OCI-LY3 (cell line): Measurements from ENCODE around the gene ACSF2.

Experiments used
- H2AFZ ChIP-seq: fragments of 200-600, 300-600 bp; shearing (Covaris generic); 2 replicates; pipeline ENCODE4 v1.6.0; 2014; ENCODE audit warnings: antibody characterized with exemption, low read depth, low read length
- H3K27ac ChIP-seq: fragments of 200-600, 300-600 bp; sonication (generic); 2 replicates; pipeline ENCODE4 v1.5.1; 2014; ENCODE audit warnings: mild to moderate bottlenecking, low read length, moderate library complexity, mixed read lengths
- H3K27me3 ChIP-seq: fragments of 200-600, 300-600 bp; sonication (generic); 2 replicates; pipeline ENCODE4 v1.6.1; 2014; ENCODE audit warnings: low read depth, low read length, mixed read lengths
- H3K36me3 ChIP-seq: fragments of 200-600, 300-600 bp; sonication (generic); replicated peaks from 2 replicates; pipeline ENCODE3; 2014; ENCODE audit warnings: low read depth, low read length, mixed read lengths
- H3K4me1 ChIP-seq: fragments of 300-600, 200-600 bp; sonication (generic); 2 replicates; pipeline ENCODE4 v1.6.1; 2014; ENCODE audit warnings: low read length, mixed read lengths
- H3K4me2 ChIP-seq: fragments of 200-600, 300-600 bp; sonication (generic); 2 replicates; pipeline ENCODE4 v1.6.1; 2014; ENCODE audit warnings: low read length, mixed read lengths
- H3K4me3 ChIP-seq: fragments of 300-600, 200-600 bp; sonication (generic); 2 replicates; pipeline ENCODE4 v1.5.1; 2014; ENCODE audit warnings: antibody characterized with exemption, mild to moderate bottlenecking, low read length, moderate library complexity
- H3K79me2 ChIP-seq: fragments of 300-600, 200-600 bp; shearing (Covaris generic); 2 replicates; pipeline ENCODE4 v1.6.1; 2014; ENCODE audit warnings: mild to moderate bottlenecking, low read length, mixed read lengths
- H3K9ac ChIP-seq: fragments of 300-600, 200-600 bp; shearing (Covaris generic); 2 replicates; pipeline ENCODE4 v1.6.0; 2014; ENCODE audit warnings: mild to moderate bottlenecking, low read length, moderate library complexity
- H3K9me3 ChIP-seq: fragments of 200-600, 300-600 bp; shearing (Covaris generic); 2 replicates; pipeline ENCODE4 v1.6.1; 2014; ENCODE audit warnings: low read length, mixed read lengths; ENCODE audit not compliant: insufficient read depth
- H4K20me1 ChIP-seq: fragments of 200-600, 300-600 bp; sonication (generic); 2 replicates; pipeline ENCODE4 v1.6.1; 2016; ENCODE audit warnings: low read length, mixed read lengths; ENCODE audit not compliant: insufficient read depth
- EZH2phosphoT487 ChIP-seq: fragments of 200-600 bp; shearing (Covaris generic); IDR thresholded peaks from 2 replicates; pipeline ENCODE4 v1.6.1; 2018; ENCODE audit warnings: antibody characterized with exemption, mixed run types, low read depth
- TF ChIP-seq, protein P1 (sequence below): fragments of 200-600, 300-600 bp; sonication (generic); IDR thresholded peaks from 2 replicates; pipeline ENCODE4 v1.5.1; 2014; ENCODE audit warnings: antibody characterized with exemption, low read length, low read depth

ACSF2 gene

DNA sequence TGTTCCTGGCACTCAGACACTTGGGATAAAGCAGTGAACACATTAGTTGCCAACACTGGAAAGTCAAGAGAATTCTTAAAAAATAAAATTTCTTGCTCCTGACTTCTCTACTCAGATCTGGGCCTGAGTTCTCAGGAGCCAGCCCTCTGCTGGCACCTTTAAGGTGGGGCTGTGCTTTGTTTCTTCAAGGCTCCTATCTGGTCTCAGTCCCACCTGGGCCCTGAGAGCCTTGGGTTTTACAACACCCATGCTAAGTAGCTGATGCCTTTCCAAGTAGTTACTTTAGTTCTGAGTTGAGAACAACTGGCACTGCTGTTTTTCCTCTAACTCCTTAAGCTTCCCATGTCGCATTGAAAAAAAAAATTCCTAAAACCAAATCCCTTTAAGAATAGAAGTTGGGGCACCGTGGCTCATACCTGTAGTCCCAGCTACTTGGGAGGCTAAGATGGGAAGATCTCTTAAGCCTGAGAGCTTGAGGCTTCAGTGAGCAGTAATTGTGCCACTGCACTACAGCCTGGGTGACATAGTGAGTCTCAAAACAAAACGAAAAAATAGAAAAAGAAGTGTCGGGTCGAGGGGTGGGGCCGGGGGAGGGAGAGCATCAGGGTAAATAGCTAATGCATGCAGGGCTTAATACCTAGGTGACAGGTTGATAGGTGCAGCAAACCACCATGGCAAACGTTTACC lies 26.1 kb downstream of the ACSF2 start:
- no peaks in the 10 kb centered on the region for H3K36me3 ChIP-seq
- TF ChIP-seq, protein P1, sequence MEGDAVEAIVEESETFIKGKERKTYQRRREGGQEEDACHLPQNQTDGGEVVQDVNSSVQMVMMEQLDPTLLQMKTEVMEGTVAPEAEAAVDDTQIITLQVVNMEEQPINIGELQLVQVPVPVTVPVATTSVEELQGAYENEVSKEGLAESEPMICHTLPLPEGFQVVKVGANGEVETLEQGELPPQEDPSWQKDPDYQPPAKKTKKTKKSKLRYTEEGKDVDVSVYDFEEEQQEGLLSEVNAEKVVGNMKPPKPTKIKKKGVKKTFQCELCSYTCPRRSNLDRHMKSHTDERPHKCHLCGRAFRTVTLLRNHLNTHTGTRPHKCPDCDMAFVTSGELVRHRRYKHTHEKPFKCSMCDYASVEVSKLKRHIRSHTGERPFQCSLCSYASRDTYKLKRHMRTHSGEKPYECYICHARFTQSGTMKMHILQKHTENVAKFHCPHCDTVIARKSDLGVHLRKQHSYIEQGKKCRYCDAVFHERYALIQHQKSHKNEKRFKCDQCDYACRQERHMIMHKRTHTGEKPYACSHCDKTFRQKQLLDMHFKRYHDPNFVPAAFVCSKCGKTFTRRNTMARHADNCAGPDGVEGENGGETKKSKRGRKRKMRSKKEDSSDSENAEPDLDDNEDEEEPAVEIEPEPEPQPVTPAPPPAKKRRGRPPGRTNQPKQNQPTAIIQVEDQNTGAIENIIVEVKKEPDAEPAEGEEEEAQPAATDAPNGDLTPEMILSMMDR: no peak
- TF ChIP-seq EZH2phosphoT487: no peak
- H3K79me2 ChIP-seq: no peaks in the 10 kb centered on the region
- no peak overlapping the region for H3K4me3 ChIP-seq
- no peak overlapping the region for H3K9ac ChIP-seq
- H3K27ac ChIP-seq: no peak overlapping the region
- H4K20me1 ChIP-seq: 0 out of 2 replicates have a peak, but pooled peaks cover 4% of the 10 kb centered on the region
- no peaks in the 10 kb centered on the region for H3K9me3 ChIP-seq
- H3K4me2 ChIP-seq: peak overlapping the region; percentile 35
- no peak overlapping the region for H2AFZ ChIP-seq
- H3K27me3 ChIP-seq: no peaks in the 10 kb centered on the region
- peaks cover 13% of the 10 kb centered on the region for H3K4me1 ChIP-seq

DNA sequence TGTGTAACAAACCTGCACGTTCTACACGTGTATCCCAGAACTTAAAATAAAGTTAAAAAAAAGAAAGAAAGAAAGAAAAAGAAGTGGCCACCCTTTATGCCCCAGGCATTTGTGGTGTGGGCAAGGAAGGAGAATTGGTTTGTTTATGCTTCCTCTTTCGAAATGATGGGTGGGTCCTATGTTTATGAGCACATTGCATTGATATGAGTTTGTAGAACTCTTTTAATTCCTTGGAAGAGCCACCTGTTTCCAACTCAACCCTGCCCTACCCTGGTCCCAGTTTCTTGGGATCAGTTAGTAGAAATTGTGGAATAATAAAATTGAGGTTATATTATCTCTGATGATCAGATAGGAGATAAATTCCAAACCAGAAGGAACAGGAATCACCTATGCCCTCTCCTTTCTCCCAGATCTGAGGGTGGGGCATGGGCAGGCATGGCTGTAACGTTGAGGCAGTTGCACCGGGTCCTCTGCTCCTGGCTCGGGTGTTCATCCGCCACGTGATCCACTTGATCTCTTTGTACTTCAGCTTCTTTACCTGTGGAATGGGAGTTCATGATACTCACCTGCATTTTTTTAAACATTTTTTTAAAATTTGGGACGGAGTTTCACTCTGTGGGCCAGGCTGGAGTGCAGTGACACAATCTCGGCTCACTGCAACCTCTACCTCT lies 26.7 kb downstream of the ACSF2 start:
- Histone ChIP-seq H2AFZ (no peak overlapping the region), H3K36me3 (no peaks in the 10 kb centered on the region), H3K9ac (no peak overlapping the region), H3K4me1 (peaks cover 13% of the 10 kb centered on the region), H4K20me1 (0 out of 2 replicates have a peak, but pooled peaks cover 4% of the 10 kb centered on the region), H3K79me2 (no peaks in the 10 kb centered on the region), H3K27me3 (no peaks in the 10 kb centered on the region), H3K9me3 (no peaks in the 10 kb centered on the region), H3K4me2 (peak overlapping the region; percentile 35), H3K4me3 (no peak overlapping the region), H3K27ac (no peak overlapping the region)
- TF ChIP-seq EZH2phosphoT487: no peak
- TF ChIP-seq, protein P1: no peak

DNA sequence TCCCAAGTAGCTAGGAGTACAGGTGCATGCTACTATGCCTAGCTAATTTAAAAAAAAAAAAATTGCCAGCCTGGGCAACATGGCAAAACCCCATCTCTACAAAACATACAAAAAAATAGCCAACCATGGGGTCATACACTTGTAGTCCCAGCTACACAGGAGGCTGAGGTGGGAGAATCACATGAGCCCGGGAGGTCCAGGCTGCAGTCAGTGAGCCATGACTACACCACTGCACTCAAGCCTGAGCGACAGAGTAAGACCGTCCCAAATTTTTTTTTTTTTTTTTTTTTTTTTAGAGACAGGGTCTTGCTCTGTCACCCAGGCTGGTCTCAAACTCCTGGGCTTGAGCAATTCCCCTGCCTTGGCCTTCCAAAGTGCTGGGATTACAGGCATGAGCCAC lies 27.9 kb downstream of the ACSF2 start:
- Histone ChIP-seq H3K9ac (no peak overlapping the region), H3K9me3 (no peaks in the 10 kb centered on the region), H3K4me2 (no peak overlapping the region), H2AFZ (no peak overlapping the region), H3K27ac (no peak overlapping the region), H3K4me1 (peaks cover 13% of the 10 kb centered on the region), H3K4me3 (no peak overlapping the region), H4K20me1 (0 out of 2 replicates have a peak, but pooled peaks cover 4% of the 10 kb centered on the region), H3K27me3 (no peaks in the 10 kb centered on the region), H3K79me2 (no peaks in the 10 kb centered on the region), H3K36me3 (no peaks in the 10 kb centered on the region)
- TF ChIP-seq EZH2phosphoT487: no peak
- TF ChIP-seq, protein P1: no peak

DNA sequence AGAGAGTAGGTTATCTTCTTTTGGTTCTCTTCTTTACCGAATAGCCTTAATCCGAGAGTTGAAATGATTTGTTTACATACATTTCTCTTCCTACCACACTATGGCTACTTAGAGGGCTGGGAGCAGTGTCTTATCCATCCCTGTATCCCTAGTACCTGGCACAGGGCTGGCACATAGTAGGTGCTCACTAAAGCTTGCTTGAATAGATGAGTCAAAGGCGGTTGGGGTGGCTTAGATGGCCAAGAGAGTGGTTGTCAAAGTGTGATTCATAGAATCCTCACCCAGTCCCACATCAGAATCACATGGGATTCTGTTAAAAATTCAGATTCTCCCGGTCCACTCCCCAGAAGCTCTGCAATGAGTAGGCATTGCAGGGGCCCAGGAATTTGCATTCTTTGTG lies 31.6 kb downstream of the ACSF2 start:
- Histone ChIP-seq H3K4me2 (no peak overlapping the region), H3K4me1 (peaks cover 12% of the 10 kb centered on the region), H3K27me3 (no peaks in the 10 kb centered on the region)

More for the DNA sequence above, 31.6 kb downstream of the ACSF2 start:
- no peak overlapping the region for H3K27ac ChIP-seq
- no peaks in the 10 kb centered on the region for H3K79me2 ChIP-seq
- H3K4me3 ChIP-seq: no peak overlapping the region
- H4K20me1 ChIP-seq: 0 out of 2 replicates have a peak, but pooled peaks cover 4% of the 10 kb centered on the region
- H2AFZ ChIP-seq: no peak overlapping the region
- H3K9me3 ChIP-seq: no peaks in the 10 kb centered on the region
- H3K36me3 ChIP-seq: no peaks in the 10 kb centered on the region
- H3K9ac ChIP-seq: no peak overlapping the region
- TF ChIP-seq, protein P1: no peak
- no peak for TF ChIP-seq EZH2phosphoT487
